Activated naive CD8-positive, alpha-beta T cell treated with anti-CD3 and anti-CD28 coated beads, Interleukin-2, amount 50 U/mL, for 16 hours (primary cell): Measurements from ENCODE around the gene RPL4.
"Not testable (repeated sequence)": the region's sequence is repeated elsewhere in the genome, so short reads cannot be mapped to it uniquely, and the experiment has no call there.

Experiments
- DNase-seq: peaks from one replicate; pipeline ENCODE4 v3.0.0-alpha.2; 2020; ENCODE audit warnings: low read depth, low spot score

The RPL4 gene

GRCh38 chr15:66491846-66492245 lies 12.8 kb downstream of the RPL4 start:
- DNase-seq, result no peak

- DNase-seq, result no peak
Observed at GRCh38 chr15:66489179-66489791, 15.4 kb downstream of the RPL4 start.

- no peak for DNase-seq
Observed at GRCh38 chr15:66488525-66488924, 16.1 kb downstream of the RPL4 start.

- no peak for DNase-seq
Observed at GRCh38 chr15:66486887-66487286, 17.8 kb downstream of the RPL4 start.

- no peak for DNase-seq
Observed at GRCh38 chr15:66484539-66485112, 20.0 kb downstream of the RPL4 start.

GRCh38 chr15:66483131-66483566 lies 21.5 kb downstream of the RPL4 start:
- DNase-seq, result no peak

GRCh38 chr15:66482539-66482938 lies 22.1 kb downstream of the RPL4 start:
- no peak for DNase-seq

- DNase-seq, result no peak
Observed at GRCh38 chr15:66481107-66481856, 23.4 kb downstream of the RPL4 start.

- no peak for DNase-seq
Observed at GRCh38 chr15:66480267-66480666, 24.4 kb downstream of the RPL4 start.

- no peak for DNase-seq
Observed at GRCh38 chr15:66477011-66477410, 27.6 kb downstream of the RPL4 start.

- no peak for DNase-seq
Observed at GRCh38 chr15:66476535-66476934, 28.1 kb downstream of the RPL4 start.

GRCh38 chr15:66474963-66475362 lies 29.7 kb downstream of the RPL4 start:
- no peak for DNase-seq

GRCh38 chr15:66474135-66474534 lies 30.5 kb downstream of the RPL4 start:
- no peak for DNase-seq

GRCh38 chr15:66472176-66472999 lies 32.3 kb downstream of the RPL4 start:
- no peak for DNase-seq

GRCh38 chr15:66470825-66471224 lies 33.8 kb downstream of the RPL4 start:
- not testable (repeated sequence) for DNase-seq

GRCh38 chr15:66467162-66468040 lies 37.3 kb downstream of the RPL4 start:
- not testable (repeated sequence) for DNase-seq

GRCh38 chr15:66465294-66465693 lies 39.4 kb downstream of the RPL4 start:
- not testable (repeated sequence) for DNase-seq

GRCh38 chr15:66462627-66463026 lies 42.0 kb downstream of the RPL4 start:
- no peak for DNase-seq

- no peak for DNase-seq
Observed at GRCh38 chr15:66461917-66462316, 42.7 kb downstream of the RPL4 start.

- DNase-seq, result not testable (repeated sequence)
Observed at GRCh38 chr15:66461294-66461693, 43.4 kb downstream of the RPL4 start.
